ENCODE results near the gene DIAPH3.

The DIAPH3 gene

DNA sequence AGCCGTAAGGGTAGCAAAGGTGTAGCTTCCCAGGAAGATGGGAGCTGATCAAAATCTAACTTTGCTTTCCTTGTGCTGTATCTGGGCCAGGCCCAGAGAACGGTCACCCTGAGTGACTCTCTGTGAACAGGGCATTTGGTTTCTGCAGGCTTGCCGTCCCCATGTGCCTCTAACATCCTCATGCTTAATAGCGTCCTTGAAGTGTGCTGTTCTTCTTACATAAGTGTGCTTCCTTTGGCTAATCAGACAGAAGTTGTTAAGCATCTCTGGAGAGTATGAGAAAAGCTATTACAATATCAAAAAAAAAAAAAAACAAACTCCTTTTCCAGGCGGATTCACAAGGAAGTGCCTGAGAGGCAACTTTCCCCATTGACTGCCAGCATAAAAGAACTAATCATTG is 503.7 kb downstream of the DIAPH3 start:
- no peak for DNase-seq

DNA sequence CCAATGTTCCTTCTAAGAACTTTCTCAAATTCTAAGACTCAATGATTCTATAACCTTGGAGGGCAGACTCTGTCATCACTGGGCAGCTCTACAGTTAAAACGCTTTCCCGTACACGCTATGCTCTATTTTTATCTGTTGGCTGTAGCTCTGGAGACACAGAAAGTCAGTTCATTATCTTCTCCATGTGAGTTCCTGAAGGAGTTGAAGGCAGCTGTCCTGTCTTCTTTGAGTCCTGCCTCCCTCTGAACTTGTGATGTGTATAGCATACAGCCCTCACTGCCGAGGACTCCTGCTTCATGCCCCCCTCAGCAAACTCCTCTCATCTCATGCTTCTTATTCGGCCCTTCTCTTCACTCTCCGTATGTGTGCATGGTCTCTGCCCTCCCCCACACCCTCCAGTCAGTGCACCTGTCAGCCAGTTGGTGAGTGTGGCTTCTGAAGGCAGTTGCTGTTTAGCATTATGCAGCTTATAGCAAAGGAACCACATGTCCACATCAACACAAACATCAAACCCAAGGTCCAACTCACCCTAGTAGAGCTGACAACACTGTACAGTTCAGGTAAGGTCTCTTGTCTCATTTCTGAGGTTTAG is 504.9 kb downstream of the DIAPH3 start:
- no peak for DNase-seq

DNA sequence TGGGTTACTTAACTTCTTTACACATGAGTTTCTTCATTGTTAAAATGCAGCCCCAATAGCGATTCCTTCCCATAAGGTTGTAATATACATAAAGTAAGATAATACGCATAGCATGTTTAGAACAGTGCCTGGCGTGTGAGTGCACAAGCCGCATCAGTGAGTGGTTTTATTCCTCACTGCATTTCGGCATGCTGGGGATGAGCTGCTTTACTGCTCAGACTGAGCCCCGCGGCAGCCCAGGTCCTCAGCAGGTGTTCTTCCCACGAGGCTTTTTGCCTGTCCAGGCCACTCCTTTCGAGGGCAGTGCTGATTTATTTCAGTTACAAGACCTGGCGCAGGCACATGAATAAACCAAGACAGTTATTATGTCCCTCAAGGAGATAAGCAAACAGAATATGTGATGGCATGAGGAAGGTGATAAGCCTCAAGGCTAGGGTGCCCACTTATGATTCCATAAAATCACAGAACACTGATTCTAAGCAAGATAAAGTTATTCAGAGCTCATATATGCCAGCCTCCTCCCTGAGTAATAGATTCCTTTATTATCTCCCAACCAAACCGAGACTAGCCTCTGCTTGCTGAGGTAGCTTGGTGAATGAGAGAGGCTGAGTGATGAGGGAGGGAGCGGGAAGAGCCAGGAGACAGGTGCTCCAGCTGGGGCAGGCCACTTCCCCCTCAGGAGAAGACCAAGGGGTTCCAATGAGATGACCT is 505.5 kb downstream of the DIAPH3 start:
- no peak for DNase-seq

DNA sequence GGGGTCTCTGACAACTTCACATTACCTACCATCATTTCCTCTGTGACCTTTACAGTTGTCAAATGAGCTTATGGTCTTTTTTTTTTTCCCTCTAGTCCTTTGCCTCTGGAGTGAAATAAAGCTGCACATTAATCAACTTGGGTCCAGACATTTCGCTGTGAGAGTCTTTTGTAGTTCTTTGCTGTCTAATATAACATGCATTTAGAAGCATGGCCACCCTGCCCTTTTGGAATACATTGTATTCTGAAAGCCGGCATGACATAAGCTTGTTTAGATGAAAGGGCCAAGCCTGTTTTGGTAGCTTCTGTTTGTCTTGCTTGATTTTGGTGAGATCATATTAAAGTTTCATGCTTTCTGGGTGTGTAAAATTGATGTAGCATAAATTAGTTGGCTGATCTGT is 509.8 kb downstream of the DIAPH3 start:
- DNase-seq = no peak

DNA sequence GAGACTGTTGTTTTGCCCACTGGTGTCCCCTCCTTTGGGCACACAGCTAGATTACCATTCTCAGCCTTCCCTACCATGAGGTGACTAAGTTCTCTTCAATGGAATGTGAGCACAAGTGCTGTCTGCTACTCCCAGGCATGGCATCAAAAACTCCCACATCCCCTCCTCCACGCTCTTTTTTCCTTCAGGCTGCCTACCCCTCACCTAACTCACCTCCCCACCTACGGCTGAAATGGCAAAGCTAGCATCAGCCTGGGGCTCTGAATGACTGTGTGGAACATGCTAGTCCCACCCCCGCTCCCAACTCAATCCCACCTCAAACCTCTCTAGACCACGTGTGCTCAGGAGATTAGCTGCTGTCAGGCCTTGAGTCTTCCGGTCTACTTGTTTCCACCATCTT is 512.2 kb downstream of the DIAPH3 start:
- no peak for DNase-seq

DNA sequence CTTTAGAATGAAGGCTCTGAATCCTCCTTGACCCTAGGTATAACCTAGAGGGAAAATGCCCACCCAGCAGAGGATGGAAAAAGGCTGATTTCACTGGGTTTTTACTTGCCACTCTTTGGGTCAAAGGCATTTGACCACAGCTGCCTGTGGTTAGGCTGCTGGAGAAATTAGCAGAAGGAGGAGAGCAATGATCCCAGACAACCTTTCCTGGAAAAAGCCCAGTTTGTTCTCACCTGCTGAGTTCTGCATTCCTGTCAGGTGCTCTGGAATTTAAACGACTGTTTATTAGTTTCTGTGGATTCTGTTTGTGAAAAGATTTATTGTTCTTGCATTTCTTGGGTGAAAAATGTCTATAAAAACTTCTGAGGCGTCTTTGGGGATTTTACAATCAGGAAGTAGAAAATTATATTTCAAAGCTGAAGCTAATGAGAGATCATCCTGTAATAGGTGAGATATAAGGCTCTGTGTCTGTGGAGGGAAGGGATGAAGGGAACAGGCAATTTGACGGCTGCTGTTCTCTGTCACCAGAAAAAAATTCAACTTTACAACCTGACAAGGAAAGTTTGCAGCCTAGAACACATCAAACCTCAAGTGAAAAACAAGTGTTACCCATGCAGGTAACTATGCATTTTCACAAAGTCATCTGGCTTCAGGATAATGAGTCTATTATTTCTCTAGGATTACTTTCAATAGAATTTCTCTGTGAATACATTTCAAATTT is 519.7 kb downstream of the DIAPH3 start:
- DNase-seq = no peak

DNA sequence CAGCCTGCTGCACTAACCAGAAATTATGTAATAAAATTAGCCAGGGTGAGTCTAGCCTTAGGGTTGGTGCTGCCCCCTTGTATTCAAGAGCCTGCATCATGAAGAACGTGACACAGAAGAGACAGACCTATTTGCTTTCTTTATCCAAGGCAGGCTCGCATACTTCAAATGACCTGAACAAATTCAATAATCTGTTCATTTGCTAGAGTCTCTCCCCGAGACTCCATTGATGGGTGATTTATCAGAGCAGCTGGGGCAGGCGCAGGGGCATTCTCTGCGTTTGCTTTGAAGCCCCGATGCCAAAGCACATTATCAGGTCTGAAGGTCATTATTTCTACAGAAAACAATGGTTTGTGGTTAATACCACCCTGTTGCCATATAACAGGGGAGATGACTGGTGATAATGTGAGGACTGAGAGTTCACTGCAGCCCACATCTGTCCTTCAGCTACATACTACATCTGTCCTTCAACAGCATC is 520.3 kb downstream of the DIAPH3 start:
- DNase-seq = no peak

DNA sequence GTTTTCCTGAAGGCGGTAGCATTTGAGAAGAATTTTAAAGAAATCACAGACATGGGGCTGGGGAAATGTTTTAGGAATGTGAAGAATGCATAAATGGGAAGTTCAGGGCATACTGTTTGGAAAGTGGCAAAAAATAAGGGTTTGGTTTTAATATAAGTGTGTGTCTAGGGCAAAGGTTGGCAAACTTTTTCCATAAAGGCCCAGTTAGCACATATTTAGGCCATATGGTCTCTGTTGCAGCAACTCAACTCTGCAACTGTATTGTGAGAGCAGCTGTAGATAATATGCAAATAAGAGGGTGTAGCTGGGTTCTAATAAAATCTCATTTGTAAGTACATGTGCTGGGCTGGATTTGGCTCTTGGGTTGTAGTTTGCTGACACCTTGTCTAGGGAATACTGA is 521.9 kb downstream of the DIAPH3 start:
- peak; percentile 96 for DNase-seq

DNA sequence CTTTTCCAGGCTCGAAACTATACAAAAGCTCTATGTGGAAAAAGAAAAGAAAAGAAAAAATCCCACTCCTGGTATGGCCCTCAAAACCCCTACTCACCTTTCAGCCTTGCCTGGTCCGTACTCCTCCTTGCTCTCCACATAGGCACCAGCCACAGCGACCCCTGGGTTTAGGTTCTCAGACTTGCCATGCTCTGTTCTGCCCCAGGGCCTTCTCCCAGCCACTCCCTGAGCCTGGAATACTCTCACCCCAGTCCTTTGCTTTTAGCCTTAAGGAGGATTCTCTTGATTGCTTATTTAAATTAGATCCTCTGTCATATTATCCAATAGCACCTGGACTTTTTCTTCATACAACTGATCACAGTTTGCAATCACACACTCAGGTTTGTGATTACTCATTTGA is 522.5 kb downstream of the DIAPH3 start:
- DNase-seq = no peak

DNA sequence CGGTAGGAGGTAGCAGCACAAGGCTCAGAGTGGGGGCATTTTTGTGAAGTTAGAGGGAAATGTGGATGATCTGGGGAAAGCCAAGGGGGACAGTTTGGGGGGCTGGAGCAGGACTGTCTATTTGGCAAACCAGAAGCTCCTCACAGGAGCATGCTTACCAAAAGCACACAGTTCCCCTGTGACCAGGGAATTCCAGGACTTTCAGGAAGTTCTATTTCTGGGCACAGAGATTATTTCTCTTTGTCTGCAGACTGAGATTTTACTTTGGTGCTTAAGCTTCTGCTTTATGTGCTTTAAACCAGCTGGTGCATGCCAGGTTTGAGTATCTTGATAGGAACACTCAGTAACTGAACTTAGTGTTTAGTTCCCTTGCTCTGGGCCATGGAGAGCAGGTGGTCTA is 525.3 kb downstream of the DIAPH3 start:
- no peak for DNase-seq

DNA sequence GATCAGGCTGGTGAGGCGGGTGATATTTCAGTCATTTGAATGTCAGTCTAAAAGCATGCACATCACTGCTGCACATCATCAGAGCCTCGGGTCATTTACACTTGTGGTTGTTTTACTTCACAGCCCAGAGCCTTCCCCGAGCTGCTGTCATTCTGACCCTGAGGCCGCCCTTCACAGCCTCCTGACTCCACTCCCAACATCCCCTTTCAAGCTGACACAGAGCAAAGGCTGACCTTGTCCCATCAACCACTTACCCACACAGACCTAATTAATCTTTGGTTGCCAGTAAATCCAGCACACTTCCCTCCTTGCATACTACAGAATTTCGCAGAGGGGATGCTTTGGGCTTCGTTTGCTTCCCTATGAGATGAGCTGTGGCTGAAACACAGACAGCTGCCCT is 528.1 kb downstream of the DIAPH3 start:
- DNase-seq = peak; percentile 13

DNA sequence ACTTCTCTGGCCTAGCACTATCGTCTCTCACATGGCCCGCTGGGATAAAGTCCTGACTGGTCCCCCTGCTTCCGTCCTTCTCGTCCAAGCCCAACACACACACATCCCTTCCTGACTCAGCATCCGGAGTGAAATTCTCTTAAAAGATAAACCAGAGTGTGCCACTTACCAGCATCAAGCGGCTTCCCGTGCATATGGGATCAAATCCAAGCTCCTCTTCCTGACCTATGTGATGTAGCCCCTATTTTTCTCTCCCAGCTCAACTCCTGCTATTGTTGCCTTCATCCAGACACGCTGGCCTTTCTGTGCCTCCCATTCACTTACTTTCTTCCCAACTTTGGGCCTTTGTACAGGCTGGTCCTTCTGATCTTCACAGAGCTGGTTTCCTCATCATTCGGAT is 530.4 kb downstream of the DIAPH3 start:
- DNase-seq = no peak

DNA sequence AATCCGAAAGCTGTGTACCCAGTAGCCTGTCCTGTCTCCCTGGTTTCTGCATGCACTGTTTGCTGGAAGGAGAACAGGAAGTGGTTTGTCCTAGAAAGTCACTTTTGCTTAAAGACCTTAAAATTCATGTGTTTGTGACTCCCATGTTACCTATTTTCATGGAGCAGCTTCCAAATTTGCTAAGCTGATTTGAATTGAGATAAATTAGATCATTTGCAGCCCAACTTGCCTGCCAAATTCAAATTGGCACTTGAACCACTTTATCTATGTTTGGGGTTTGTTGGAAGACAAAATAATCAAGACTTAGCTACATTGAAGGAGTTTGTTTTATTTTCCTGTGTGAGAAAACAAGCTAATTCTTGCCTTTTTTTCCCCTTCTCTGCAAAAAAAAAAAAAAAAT is 532.5 kb downstream of the DIAPH3 start:
- no peak for DNase-seq

DNA sequence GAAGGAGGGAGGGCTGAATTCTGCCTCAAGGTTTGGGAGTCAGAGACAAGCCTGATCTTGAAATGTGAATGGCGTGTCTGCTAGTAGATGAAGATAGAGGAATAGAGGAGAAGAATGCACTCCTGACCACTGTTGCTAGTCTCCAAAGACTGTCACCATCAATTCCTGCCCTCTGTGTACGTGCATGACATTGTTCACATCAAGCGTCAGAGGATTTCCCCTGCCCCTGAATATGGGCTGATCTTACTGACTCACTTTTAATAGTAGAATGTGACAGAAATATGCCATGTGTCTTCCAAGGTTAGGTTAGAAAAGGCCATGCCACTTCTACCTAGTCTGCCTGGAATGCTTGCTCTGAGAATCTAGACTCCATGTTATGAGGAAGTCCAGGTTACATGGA is 538.6 kb downstream of the DIAPH3 start:
- no peak for DNase-seq

DNA sequence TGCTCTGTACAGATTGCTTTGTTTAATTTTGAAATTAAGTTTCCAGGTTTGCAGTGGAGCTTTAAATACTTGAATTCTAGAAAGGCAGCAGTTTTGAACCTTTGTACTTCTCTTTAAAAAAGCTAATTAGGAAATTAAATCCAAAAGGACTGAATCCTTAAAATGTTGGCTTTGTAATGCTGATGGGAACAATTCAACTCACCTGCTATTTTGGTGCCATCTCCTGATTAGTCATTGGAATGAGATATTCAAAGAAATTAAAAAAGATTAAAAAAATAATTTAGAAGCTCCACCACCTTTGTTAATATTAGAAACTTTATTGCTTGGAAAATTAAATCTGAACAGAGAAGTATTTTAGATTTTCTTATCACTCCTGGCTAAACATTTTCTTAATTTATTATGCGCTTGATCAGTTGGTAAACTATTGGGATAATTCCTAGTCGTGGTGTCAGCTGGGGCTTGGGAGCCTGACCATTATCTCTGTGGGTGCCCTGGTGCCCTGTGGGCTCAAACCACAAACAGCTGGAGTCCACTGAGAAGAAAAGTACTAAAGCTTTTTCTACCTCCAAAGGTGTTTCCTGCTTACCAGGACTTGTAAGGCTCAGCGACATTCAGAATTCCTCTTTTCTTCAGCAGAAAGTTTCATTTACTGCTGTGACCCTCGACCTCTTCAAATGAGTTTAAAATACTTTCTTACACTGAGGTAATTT is 540.4 kb downstream of the DIAPH3 start:
- DNase-seq = no peak

DNA sequence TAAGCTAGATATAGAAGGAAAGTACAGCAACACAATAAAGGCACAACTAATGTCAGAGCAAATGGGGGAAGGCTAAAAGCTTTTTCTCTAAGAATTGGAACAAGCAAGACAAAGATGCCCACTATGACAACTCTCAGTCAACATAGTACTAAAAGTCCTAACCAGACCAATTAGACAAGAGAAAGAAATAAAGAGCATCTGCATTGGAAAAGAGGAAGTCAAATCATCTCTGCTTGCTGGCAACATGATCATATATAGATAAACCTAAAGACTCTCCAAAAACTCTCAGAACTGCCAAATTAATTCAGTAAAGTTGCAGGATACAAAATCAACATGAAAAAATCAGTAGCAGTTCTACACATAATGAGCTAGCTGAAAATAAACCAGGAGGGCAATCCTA is 542.0 kb downstream of the DIAPH3 start:
- no peak for DNase-seq
